ENCODE measurements around the gene RPS26.
A peak's percentile ranks its signal among the peaks of the same experiment; 100 is the strongest.
"Not testable (repeated sequence)": the region's sequence is repeated elsewhere in the genome, so short reads cannot be mapped to it uniquely, and the experiment has no call there.

RPS26 gene

GRCh38 chr12:56021889-56022497, 19.7 kb upstream of the RPS26 start:
- no peak for DNase-seq

- no peak for DNase-seq
Measured at GRCh38 chr12:56028511-56029165, 13.1 kb upstream of the RPS26 start.

- no peak for DNase-seq
Measured at GRCh38 chr12:56029166-56029519, 12.6 kb upstream of the RPS26 start.

- peak; percentile 61 for DNase-seq
Measured at GRCh38 chr12:56029666-56030293, 11.9 kb upstream of the RPS26 start.

GRCh38 chr12:56031987-56032386, 9.7 kb upstream of the RPS26 start:
- DNase-seq = no peak

GRCh38 chr12:56034586-56035332, 7.0 kb upstream of the RPS26 start:
- no peak for DNase-seq

GRCh38 chr12:56037161-56037560, 4.6 kb upstream of the RPS26 start:
- DNase-seq = no peak

GRCh38 chr12:56038022-56038655, 3.6 kb upstream of the RPS26 start:
- no peak for DNase-seq

GRCh38 chr12:56040151-56040550, 1.6 kb upstream of the RPS26 start:
- DNase-seq = no peak

GRCh38 chr12:56040963-56041551, 661 bp upstream of the RPS26 start:
- no peak for DNase-seq

- not testable (repeated sequence) for DNase-seq
Measured at GRCh38 chr12:56042430-56042813, 704 bp downstream of the RPS26 start.

- DNase-seq = no peak
Measured at GRCh38 chr12:56042843-56043242, 1.1 kb downstream of the RPS26 start.

- no peak for DNase-seq
Measured at GRCh38 chr12:56046027-56046780, 4.5 kb downstream of the RPS26 start.

GRCh38 chr12:56053407-56053893, 11.7 kb downstream of the RPS26 start:
- no peak for DNase-seq

GRCh38 chr12:56059964-56060363, 18.2 kb downstream of the RPS26 start:
- DNase-seq = not testable (repeated sequence)

GRCh38 chr12:56061982-56062381, 20.3 kb downstream of the RPS26 start:
- DNase-seq = no peak

- no peak for DNase-seq
Measured at GRCh38 chr12:56062996-56063395, 21.3 kb downstream of the RPS26 start.

GRCh38 chr12:56071648-56072047, 29.9 kb downstream of the RPS26 start:
- DNase-seq = no peak

- no peak for DNase-seq
Measured at GRCh38 chr12:56074396-56074795, 32.7 kb downstream of the RPS26 start.

- DNase-seq = not testable (repeated sequence)
Measured at GRCh38 chr12:56077966-56078365, 36.2 kb downstream of the RPS26 start.

- no peak for DNase-seq
Measured at GRCh38 chr12:56078427-56078826, 36.7 kb downstream of the RPS26 start.
